Measurements from ENCODE around the gene IFT80.

DNA sequence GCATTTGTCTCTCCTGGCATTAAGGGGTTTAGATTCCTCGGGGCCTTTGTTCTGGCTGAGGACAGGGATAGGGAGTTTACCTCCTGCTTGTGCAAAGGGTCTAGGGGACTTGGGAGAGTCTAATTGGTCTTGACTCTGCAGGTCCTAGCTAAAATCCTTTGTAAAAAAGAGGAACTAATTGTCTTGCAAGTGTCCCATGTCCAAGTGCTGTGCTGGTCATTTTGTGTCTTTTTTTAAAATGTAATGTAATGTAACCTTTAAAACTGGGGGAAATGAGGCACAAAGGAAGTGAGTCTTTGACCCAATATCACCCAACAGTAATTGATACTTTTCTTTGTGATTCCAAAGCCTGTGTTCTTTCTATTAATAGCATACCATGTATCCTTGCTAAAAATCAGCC lies 188.7 kb downstream of the IFT80 start:
- TF ChIP-seq CTCF (IDR thresholded peaks at IDR 0.05; ENCODE audit: low read length) (no peak), EZH2 (IDR thresholded peaks at IDR 0.05; ENCODE audit: borderline replicate concordance, low read length) (no peak)

Data from OCI-LY1 (cell line).